SK-N-SH (cell line): ENCODE results near the gene SSR1. TPM values are rescaled to one million over a fixed set of nuclear protein-coding genes. Genes with fewer than 3 reads are reported as not detected.

ENCODE experiments used
- CTCF ChIA-PET: fragments of 300-600, 350-600 bp; formaldehyde crosslinking; extraction: SDS; loops from one replicate; lab custom pipeline; 2021; lab: Yijun Ruan, JAX
- POLR2A ChIA-PET: fragments of 350-600 bp; sonication (Branson Sonifier 250); formaldehyde crosslinking; extraction: SDS; loops from one replicate; lab custom pipeline; 2020; ENCODE audit warnings: antibody characterized with exemption, inconsistent platforms; lab: Yijun Ruan, JAX
- DNase-seq: peaks from one replicate; pipeline ENCODE4 v3.0.0; 2012
- H2AFZ ChIP-seq: fragments of 200-600 bp; sonication (generic); 2 replicates; pipeline ENCODE4 v1.8.1; 2016; ENCODE audit warnings: antibody characterized with exemption, mild to moderate bottlenecking, low read depth
- H3F3A ChIP-seq: fragments of 200-600 bp; sonication (generic); replicated peaks from 2 replicates; pipeline ENCODE3; 2016; ENCODE audit warnings: antibody characterized with exemption, mild to moderate bottlenecking; ENCODE audit not compliant: insufficient read depth
- H3K27ac ChIP-seq, 2 experiments: fragments of 200-500 bp in 1 of 2; fragments of 200-600 bp in 1 of 2; sonication (Bioruptor generic) in 1 of 2; sonication (generic), shearing (Covaris generic) in 1 of 2; 2 replicates each; pipeline versions ENCODE4 v1.5.1 to v1.6.1; 2014 to 2016; ENCODE audit warnings: low read depth in 2 of 2, inconsistent platforms in 1 of 2, low read length in 1 of 2, mild to moderate bottlenecking in 1 of 2, mixed read lengths in 1 of 2
- H3K27me3 ChIP-seq: fragments of 200-600 bp; sonication (generic), shearing (Covaris generic); 2 replicates; pipeline ENCODE4 v1.6.1; 2016; ENCODE audit warnings: mixed run types; ENCODE audit not compliant: insufficient read depth
- H3K36me3 ChIP-seq, 2 experiments: fragments of 200-500 bp in 1 of 2; fragments of 200-600 bp in 1 of 2; sonication (Bioruptor generic) in 1 of 2; sonication (generic) in 1 of 2; replicated peaks in 1 of 2; 2 replicates each; pipeline versions ENCODE3 to v1.5.1; 2014 to 2016; ENCODE audit warnings: low read length in 1 of 2, mild to moderate bottlenecking in 1 of 2; ENCODE audit not compliant: insufficient read depth in 2 of 2, control insufficient read depth in 1 of 2
- H3K4me1 ChIP-seq, 2 experiments: fragments of 200-500 bp in 1 of 2; fragments of 200-600 bp in 1 of 2; sonication (Bioruptor generic) in 1 of 2; sonication (generic), shearing (Covaris generic) in 1 of 2; 2 replicates each; pipeline versions ENCODE4 v1.5.1 to v1.6.1; 2014 to 2016; ENCODE audit warnings: low read depth in 1 of 2, low read length in 1 of 2, mixed run types in 1 of 2; ENCODE audit not compliant: insufficient read depth in 2 of 2, control insufficient read depth in 1 of 2
- H3K4me2 ChIP-seq: fragments of 200-600 bp; sonication (generic), shearing (Covaris generic); 2 replicates; pipeline ENCODE4 v1.6.1; 2017; ENCODE audit warnings: mixed run types
- H3K4me3 ChIP-seq, 2 experiments: fragments of 200-500 bp in 1 of 2; fragments of 200-600 bp in 1 of 2; sonication (Bioruptor generic) in 1 of 2; sonication (generic), shearing (Covaris generic) in 1 of 2; 2 replicates each; pipeline versions ENCODE4 v1.5.1 to v1.8.1; 2014 to 2016; ENCODE audit warnings: low read depth in 2 of 2, inconsistent platforms in 1 of 2, low read length in 1 of 2, mild to moderate bottlenecking in 1 of 2, mixed read lengths in 1 of 2, moderate library complexity in 1 of 2
- H3K79me2 ChIP-seq: fragments of 200-600 bp; sonication (generic); 2 replicates; pipeline ENCODE4 v1.8.1; 2017; ENCODE audit warnings: mild to moderate bottlenecking; ENCODE audit not compliant: insufficient read depth
- H3K9ac ChIP-seq: fragments of 200-600 bp; sonication (generic); 2 replicates; pipeline ENCODE4 v1.6.1; 2017; ENCODE audit warnings: mixed run types
- H3K9me2 ChIP-seq: fragments of 200-600 bp; sonication (generic); 2 replicates; pipeline ENCODE4 v1.6.1; 2017; ENCODE audit warnings: mixed run types
- H3K9me3 ChIP-seq: fragments of 200-600 bp; sonication (generic); 2 replicates; pipeline ENCODE4 v1.6.1; 2017; ENCODE audit warnings: mixed run types, mild to moderate bottlenecking, moderate library complexity
- H4K20me1 ChIP-seq: fragments of 200-600 bp; sonication (generic); 2 replicates; pipeline ENCODE4 v1.6.1; 2017; ENCODE audit warnings: mild to moderate bottlenecking, mixed run types; ENCODE audit not compliant: insufficient read depth
- CHD2 ChIP-seq: fragments of 150-350 bp; IDR thresholded peaks from 2 replicates; pipeline ENCODE4 v1.6.1; 2018; ENCODE audit warnings: low read length; ENCODE audit not compliant: partially characterized antibody
- ELF1 ChIP-seq: IDR thresholded peaks from 2 replicates; pipeline ENCODE4 v1.4.0; 2012
- EP300 ChIP-seq, 2 experiments: IDR thresholded peaks; 2 replicates each; pipeline versions ENCODE4 v1.4.0 to v1.6.1; 2012; ENCODE audit warnings: borderline replicate concordance in 1 of 2, low read depth in 1 of 2, low read length in 1 of 2
- FOSL2 ChIP-seq: IDR thresholded peaks from 2 replicates; pipeline ENCODE4 v1.4.0; 2012; ENCODE audit warnings: low read depth, mild to moderate bottlenecking, moderate library complexity, borderline replicate concordance
- GABPA ChIP-seq: IDR thresholded peaks from 2 replicates; pipeline ENCODE4 v1.4.0; 2012; ENCODE audit warnings: low read depth, mild to moderate bottlenecking
- MEF2A ChIP-seq: IDR thresholded peaks from 2 replicates; pipeline ENCODE4 v1.4.0; 2012; ENCODE audit warnings: low read depth, borderline replicate concordance
- POLR2AphosphoS5 ChIP-seq: IDR thresholded peaks from 2 replicates; pipeline ENCODE4 v1.6.1; 2012; ENCODE audit warnings: low read depth, low read length
- RAD21 ChIP-seq: IDR thresholded peaks from 2 replicates; pipeline ENCODE4 v1.6.1; 2012; ENCODE audit warnings: mild to moderate bottlenecking, low read length
- RXRA ChIP-seq: IDR thresholded peaks from 2 replicates; pipeline ENCODE4 v1.4.0; 2012; ENCODE audit warnings: low read depth, mild to moderate bottlenecking, borderline replicate concordance
- TAF1 ChIP-seq: IDR thresholded peaks from 2 replicates; pipeline ENCODE4 v1.6.1; 2012; ENCODE audit warnings: low read depth, mild to moderate bottlenecking, low read length, moderate library complexity, borderline replicate concordance
- TCF12 ChIP-seq: IDR thresholded peaks from 2 replicates; pipeline ENCODE4 v1.4.0; 2012
- YY1 ChIP-seq: IDR thresholded peaks from 2 replicates; pipeline ENCODE4 v1.4.0; 2012; ENCODE audit warnings: low read depth, mild to moderate bottlenecking
- WGBS: methylation state at CpG from one replicate; pipeline ENCODE4 v1.1.6; 2017; ENCODE audit warnings: low lambda C conversion rate; 5-methylcytosine and 5-hydroxymethylcytosine counted together
- polyA plus RNA-seq, 3 experiments: library from polyadenylated mRNA; depleted of rRNA; stranded (reverse); fragments of >200 nt; gene quantifications; 2 replicates each; pipeline ENCODE4 v1.2.3, GENCODE V29; 2012
- TF ChIP-seq, protein P1 (sequence below): fragments of 150-350 bp; IDR thresholded peaks from 2 replicates; pipeline ENCODE4 v1.6.1; 2017; ENCODE audit warnings: antibody characterized with exemption, low read length, low read depth, borderline replicate concordance
- TF ChIP-seq, protein P2 (sequence below): fragments of 200-600 bp; sonication (generic); IDR thresholded peaks from 2 replicates; pipeline ENCODE4 v1.6.1; 2017; ENCODE audit warnings: antibody characterized with exemption, mild to moderate bottlenecking, moderate library complexity
- TF ChIP-seq, protein P3 (sequence below): IDR thresholded peaks from 2 replicates; pipeline ENCODE4 v1.4.0; 2012; ENCODE audit warnings: low read depth, borderline replicate concordance
- TF ChIP-seq, protein P4 (sequence below): IDR thresholded peaks from 2 replicates; pipeline ENCODE4 v1.4.0; 2012; ENCODE audit warnings: low read depth
- TF ChIP-seq, protein P5 (sequence below): IDR thresholded peaks from 2 replicates; pipeline ENCODE4; 2012

Gene SSR1
- polyA plus RNA-seq, 1 of the 3 experiments (the other 2 are of a cell fraction), result 50.7 TPM

- TF ChIP-seq, protein P1, sequence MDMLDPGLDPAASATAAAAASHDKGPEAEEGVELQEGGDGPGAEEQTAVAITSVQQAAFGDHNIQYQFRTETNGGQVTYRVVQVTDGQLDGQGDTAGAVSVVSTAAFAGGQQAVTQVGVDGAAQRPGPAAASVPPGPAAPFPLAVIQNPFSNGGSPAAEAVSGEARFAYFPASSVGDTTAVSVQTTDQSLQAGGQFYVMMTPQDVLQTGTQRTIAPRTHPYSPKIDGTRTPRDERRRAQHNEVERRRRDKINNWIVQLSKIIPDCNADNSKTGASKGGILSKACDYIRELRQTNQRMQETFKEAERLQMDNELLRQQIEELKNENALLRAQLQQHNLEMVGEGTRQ, result no peak
- TF ChIP-seq FOSL2 (no peak), POLR2AphosphoS5 (no peak), RAD21 (no peak), EP300 (IDR thresholded peaks at IDR 0.05; ENCODE audit: borderline replicate concordance in 1 of 2, low read depth in 1 of 2, low read length in 1 of 2) (no peak), TAF1 (no peak), TCF12 (no peak), ELF1 (no peak), MEF2A (no peak), RXRA (no peak), GABPA (no peak)
- TF ChIP-seq, protein P2, sequence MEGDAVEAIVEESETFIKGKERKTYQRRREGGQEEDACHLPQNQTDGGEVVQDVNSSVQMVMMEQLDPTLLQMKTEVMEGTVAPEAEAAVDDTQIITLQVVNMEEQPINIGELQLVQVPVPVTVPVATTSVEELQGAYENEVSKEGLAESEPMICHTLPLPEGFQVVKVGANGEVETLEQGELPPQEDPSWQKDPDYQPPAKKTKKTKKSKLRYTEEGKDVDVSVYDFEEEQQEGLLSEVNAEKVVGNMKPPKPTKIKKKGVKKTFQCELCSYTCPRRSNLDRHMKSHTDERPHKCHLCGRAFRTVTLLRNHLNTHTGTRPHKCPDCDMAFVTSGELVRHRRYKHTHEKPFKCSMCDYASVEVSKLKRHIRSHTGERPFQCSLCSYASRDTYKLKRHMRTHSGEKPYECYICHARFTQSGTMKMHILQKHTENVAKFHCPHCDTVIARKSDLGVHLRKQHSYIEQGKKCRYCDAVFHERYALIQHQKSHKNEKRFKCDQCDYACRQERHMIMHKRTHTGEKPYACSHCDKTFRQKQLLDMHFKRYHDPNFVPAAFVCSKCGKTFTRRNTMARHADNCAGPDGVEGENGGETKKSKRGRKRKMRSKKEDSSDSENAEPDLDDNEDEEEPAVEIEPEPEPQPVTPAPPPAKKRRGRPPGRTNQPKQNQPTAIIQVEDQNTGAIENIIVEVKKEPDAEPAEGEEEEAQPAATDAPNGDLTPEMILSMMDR, result no peak
These were observed 14.9 kb downstream of the SSR1 start (continued) for GRCh38 chr6:7298113-7298512.

- peaks cover 0 to 3% of the 10 kb centered on the region in 2 experiments; a peak in 1 of 4 replicates for H3K4me1 ChIP-seq
- H3K27me3 ChIP-seq, result no peaks in the 10 kb centered on the region
- H3F3A ChIP-seq, result peaks cover 16% of the 10 kb centered on the region
- no peak overlapping the region for H3K4me3 ChIP-seq
- H3K36me3 ChIP-seq, result peaks cover 81 to 91% of the 10 kb centered on the region in 2 experiments
- peaks cover 9% of the 10 kb centered on the region for H3K79me2 ChIP-seq
- H4K20me1 ChIP-seq, result peaks cover 5% of the 10 kb centered on the region; the same call in 1 of the 2 replicates
- H3K27ac ChIP-seq, result no peak overlapping the region
- H3K9me3 ChIP-seq, result no peaks in the 10 kb centered on the region
- H2AFZ ChIP-seq, result no peak overlapping the region
- no peak overlapping the region for H3K9ac ChIP-seq
- CTCF ChIA-PET, result interaction anchor here (1.5 kb wide), 1 partner anchor 21 kb away, joined by 5 read pairs; no protein-coding TSS in a partner anchor
- no peak overlapping the region for H3K4me2 ChIP-seq
- DNase-seq, result no peak
- H3K9me2 ChIP-seq, result no peaks in the 10 kb centered on the region
- no peak for TF ChIP-seq YY1
- no peak for TF ChIP-seq GABPA
- no peak for TF ChIP-seq MEF2A
- TF ChIP-seq, protein P3, sequence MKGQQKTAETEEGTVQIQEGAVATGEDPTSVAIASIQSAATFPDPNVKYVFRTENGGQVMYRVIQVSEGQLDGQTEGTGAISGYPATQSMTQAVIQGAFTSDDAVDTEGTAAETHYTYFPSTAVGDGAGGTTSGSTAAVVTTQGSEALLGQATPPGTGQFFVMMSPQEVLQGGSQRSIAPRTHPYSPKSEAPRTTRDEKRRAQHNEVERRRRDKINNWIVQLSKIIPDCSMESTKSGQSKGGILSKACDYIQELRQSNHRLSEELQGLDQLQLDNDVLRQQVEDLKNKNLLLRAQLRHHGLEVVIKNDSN, result no peak
- TF ChIP-seq, protein P2, result no peak
- TF ChIP-seq CHD2, result no peak
- TF ChIP-seq, protein P4, sequence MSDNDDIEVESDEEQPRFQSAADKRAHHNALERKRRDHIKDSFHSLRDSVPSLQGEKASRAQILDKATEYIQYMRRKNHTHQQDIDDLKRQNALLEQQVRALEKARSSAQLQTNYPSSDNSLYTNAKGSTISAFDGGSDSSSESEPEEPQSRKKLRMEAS, result no peak
- TF ChIP-seq, protein P5, sequence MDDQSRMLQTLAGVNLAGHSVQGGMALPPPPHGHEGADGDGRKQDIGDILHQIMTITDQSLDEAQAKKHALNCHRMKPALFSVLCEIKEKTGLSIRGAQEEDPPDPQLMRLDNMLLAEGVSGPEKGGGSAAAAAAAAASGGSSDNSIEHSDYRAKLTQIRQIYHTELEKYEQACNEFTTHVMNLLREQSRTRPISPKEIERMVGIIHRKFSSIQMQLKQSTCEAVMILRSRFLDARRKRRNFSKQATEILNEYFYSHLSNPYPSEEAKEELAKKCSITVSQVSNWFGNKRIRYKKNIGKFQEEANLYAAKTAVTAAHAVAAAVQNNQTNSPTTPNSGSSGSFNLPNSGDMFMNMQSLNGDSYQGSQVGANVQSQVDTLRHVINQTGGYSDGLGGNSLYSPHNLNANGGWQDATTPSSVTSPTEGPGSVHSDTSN, result no peak
- TF ChIP-seq, all 33 proteins: peak for 0
- WGBS, result 98% methylated on average over 2 of the region's 2 CpGs
- POLR2A ChIA-PET, result no interaction called here
These were observed 16.4 kb downstream of the SSR1 start for GRCh38 chr6:7296602-7297001.
